ENCODE measurements around the gene DCTN1. TPM values are rescaled to one million over a fixed set of nuclear protein-coding genes. Genes with fewer than 3 reads are reported as not detected.

Gene DCTN1
- total and polyA plus RNA-seq, 2 donors (not counting 1 experiment from before 2014, with no cell fraction given): 46.7 to 143 TPM

GRCh38 chr2:74391580-74392448, 11.7 kb upstream of the DCTN1 start:
- peak overlapping the region; percentile 94 to 95 for H3K27ac ChIP-seq (ENCODE audit: low read length in 2 of 2)
- ChIA-PET POLR2A (interaction anchor here (0.9 to 1.6 kb wide), 8 partner anchors 22 to 138 kb away, joined by 3 to 6 read pairs (median 3); partner anchors contain the start of genes AUP1, C2orf81, HTRA2 and INO80B), CTCF (interaction anchor here (0.7 to 2.2 kb wide), 22 partner anchors 9 to 568 kb away, joined by 3 to 11 read pairs (median 3); partner anchors contain the start of genes AUP1, C2orf81, HTRA2 and INO80B)
- H3K27me3 ChIP-seq (replicated peaks in 1 of 4; ENCODE audit: control extremely low read depth in 1 of 4, control insufficient read depth in 3 of 4, insufficient read depth in 4 of 4, low read length in 3 of 4): peaks cover 0 to 7% (median 0%) of the 10 kb centered on the region in 4 experiments
- peaks cover 16% of the 10 kb centered on the region for H3K4me1 Mint-ChIP-seq
- peak overlapping the region; percentile 100 for H3K27ac Mint-ChIP-seq
- TF ChIP-seq, protein P1, sequence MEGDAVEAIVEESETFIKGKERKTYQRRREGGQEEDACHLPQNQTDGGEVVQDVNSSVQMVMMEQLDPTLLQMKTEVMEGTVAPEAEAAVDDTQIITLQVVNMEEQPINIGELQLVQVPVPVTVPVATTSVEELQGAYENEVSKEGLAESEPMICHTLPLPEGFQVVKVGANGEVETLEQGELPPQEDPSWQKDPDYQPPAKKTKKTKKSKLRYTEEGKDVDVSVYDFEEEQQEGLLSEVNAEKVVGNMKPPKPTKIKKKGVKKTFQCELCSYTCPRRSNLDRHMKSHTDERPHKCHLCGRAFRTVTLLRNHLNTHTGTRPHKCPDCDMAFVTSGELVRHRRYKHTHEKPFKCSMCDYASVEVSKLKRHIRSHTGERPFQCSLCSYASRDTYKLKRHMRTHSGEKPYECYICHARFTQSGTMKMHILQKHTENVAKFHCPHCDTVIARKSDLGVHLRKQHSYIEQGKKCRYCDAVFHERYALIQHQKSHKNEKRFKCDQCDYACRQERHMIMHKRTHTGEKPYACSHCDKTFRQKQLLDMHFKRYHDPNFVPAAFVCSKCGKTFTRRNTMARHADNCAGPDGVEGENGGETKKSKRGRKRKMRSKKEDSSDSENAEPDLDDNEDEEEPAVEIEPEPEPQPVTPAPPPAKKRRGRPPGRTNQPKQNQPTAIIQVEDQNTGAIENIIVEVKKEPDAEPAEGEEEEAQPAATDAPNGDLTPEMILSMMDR (IDR thresholded peaks at IDR 0.05): peak; percentile 98
- TF ChIP-seq EZH2 (IDR thresholded peaks at IDR 0.05; ENCODE audit: borderline replicate concordance, insufficient read depth, low read depth, low read length, poor library complexity, severe bottlenecking): no peak
- H2AFZ ChIP-seq (ENCODE audit: insufficient read depth, low read depth, low read length, poor library complexity, severe bottlenecking): peak overlapping the region; percentile 83
- intact Hi-C loops (cut with micrococcal nuclease): loop anchor here (1.0 to 10.0 kb wide), 12 partner anchors 23 to 655 kb away; partner anchors contain the start of genes C2orf81, CCDC142, DOK1 and LOXL3
- 3% methylated on average over 51 of the region's 62 CpGs for WGBS (ENCODE audit: insufficient coverage)
- H3K9me3 ChIP-seq (ENCODE audit: control extremely low read depth in 1 of 3, control insufficient read depth in 2 of 3, insufficient read depth in 1 of 3, low read length in 2 of 3): no peaks in the 10 kb centered on the region
- peak overlapping the region; percentile 71 to 88 (median 80) for H3K4me3 ChIP-seq (ENCODE audit: control extremely low read depth in 1 of 5, extremely low read depth in 1 of 5, insufficient read depth in 1 of 5, low read depth in 2 of 5, low read length in 4 of 5)
- H3K9me3 Mint-ChIP-seq (ENCODE audit: insufficient read depth): no peaks in the 10 kb centered on the region
- H4K20me1 ChIP-seq (ENCODE audit: control insufficient read depth, insufficient read depth, low read length, poor library complexity, severe bottlenecking): peaks cover 24% of the 10 kb centered on the region
- peak overlapping the region; percentile 99 for H3K4me3 Mint-ChIP-seq
- H3K27me3 Mint-ChIP-seq: peaks cover 5% of the 10 kb centered on the region
- DNase-seq (peak; percentile 98), ATAC-seq (ENCODE audit: low read depth) (peak; percentile 89)
- peak overlapping the region; percentile 92 for H3K9ac ChIP-seq (ENCODE audit: low read length)
- no peaks in the 10 kb centered on the region for H3K36me3 ChIP-seq (replicated peaks in 1 of 2; ENCODE audit: control extremely low read depth in 1 of 2, control insufficient read depth in 1 of 2, extremely low read depth in 1 of 2, insufficient read depth in 2 of 2, low read length in 1 of 2)
- H3K79me2 ChIP-seq (ENCODE audit: control insufficient read depth, insufficient read depth, low read length): peaks cover 59% of the 10 kb centered on the region
- H3K4me2 ChIP-seq (replicated peaks; ENCODE audit: low read depth, low read length, poor library complexity, severe bottlenecking): peak overlapping the region; percentile 81
- peaks cover 18 to 24% of the 10 kb centered on the region in 2 donors for H3K4me1 ChIP-seq (ENCODE audit: control insufficient read depth in 2 of 2, insufficient read depth in 2 of 2, low read length in 2 of 2)

All from B cell (primary cell).